Hepatocyte (in vitro differentiated cells): ENCODE measurements around the gene GRID1.

Experiments
- CTCF ChIP-seq: fragments of 200-600 bp; sonication (generic); IDR thresholded peaks from 2 replicates; pipeline ENCODE4 v1.5.1; 2016; ENCODE audit warnings: antibody characterized with exemption, mild to moderate bottlenecking; ENCODE audit not compliant: poor library complexity
- EZH2phosphoT487 ChIP-seq: fragments of 200-600 bp; sonication (generic); IDR thresholded peaks from one replicate; pipeline ENCODE4 v1.6.1; 2018; ENCODE audit warnings: antibody characterized with exemption, mild to moderate bottlenecking, low read depth, moderate library complexity; ENCODE audit not compliant: unreplicated experiment, severe bottlenecking

GRCh38 chr10:85961479-85962067 lies 405.0 kb downstream of the GRID1 start:
- TF ChIP-seq CTCF, result no peak
- no peak for TF ChIP-seq EZH2phosphoT487
